NCI-H2227 (cell line): ENCODE measurements around the gene PSMC3IP.
"Not testable (repeated sequence)": the region's sequence is repeated elsewhere in the genome, so short reads cannot be mapped to it uniquely, and the experiment has no call there.

Source experiments
- DNase-seq: peaks from one replicate; lab custom pipeline; 2025; ENCODE audit not compliant: unreplicated experiment; lab: John Stamatoyannopoulos, UW

The PSMC3IP gene, protein sequence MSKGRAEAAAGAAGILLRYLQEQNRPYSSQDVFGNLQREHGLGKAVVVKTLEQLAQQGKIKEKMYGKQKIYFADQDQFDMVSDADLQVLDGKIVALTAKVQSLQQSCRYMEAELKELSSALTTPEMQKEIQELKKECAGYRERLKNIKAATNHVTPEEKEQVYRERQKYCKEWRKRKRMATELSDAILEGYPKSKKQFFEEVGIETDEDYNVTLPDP

DNA sequence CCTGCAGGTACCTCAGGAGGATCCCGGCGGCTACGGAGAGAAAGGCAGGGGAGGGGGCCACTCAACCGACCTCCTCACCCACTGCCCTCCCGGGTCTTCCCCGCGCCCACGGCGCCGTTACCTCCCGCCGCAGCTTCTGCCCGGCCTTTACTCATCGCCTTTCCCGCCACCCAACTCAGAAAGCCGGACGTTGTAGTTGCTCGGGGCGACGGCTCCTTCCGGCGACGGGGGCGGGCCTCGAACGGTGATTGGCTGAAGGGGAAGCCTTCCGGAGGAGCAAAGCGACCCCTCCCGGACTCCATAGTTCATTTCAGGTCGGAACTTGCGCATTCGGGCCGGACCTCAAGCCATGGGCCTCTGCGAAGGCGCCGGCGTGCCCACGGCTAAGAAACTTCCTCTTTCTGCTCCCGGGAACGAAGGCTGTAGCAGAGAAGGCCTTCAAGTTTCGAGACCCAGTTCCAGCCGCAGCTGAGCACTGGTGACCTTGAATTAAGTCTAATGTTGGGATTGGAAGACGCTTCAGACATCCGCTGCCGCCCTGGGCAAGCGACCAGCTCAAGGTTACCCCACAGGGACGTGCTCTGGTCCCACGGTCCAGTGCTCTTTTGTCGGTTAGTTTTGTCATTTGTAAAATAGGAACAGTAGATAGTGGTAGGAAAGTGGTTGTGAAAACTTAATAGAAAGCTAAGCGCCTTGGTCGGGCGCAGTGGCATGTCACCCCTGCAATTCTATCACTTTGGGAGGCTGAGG lies at the start of gene PSMC3IP:
Gene PSMC3IP, minus strand, starts transcription at position 198 of the 750 bp plus-strand sequence. Its CDS starts 43 bp downstream, at position 155.
- peak; percentile 96 for DNase-seq

DNA sequence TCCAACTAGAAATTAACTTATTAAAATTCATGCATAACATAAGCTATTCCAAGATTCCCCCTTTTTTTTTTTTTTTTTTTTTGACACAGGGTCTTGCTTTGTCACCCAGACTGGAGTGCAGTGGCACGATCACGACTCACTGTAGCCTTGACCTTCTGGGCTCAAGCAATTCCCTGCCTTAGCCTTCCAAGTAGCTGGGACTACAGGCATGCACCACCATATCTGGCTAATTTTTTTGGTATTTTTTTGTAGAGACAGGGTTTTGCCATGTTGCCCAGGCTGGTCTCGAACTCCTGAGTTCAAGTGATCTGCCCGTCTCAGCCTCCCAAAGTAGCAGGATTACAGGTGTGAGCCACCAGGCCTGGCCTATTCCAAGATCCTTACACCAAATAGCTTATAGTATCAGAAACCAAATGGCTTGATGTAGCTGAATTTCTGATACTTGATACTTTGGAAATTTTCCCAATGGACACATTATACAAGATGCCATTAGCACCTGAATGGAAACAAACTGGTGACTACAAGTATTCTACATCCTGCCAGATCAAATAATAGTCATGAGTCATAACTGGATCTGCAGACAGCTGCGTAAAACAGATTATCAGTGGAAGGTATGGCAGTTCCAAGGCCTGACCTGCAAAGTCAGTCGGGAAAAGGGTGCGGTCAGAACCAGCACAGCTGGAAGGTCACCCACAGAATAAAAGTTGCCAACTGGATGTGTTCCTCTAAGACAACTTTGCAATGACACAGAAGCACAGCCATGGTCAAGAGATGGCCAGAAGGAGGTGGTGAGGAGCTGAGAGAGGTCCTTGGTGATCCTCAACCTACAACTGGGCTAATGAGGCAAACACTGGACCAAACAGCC lies 46.4 kb upstream of the PSMC3IP start:
- DNase-seq, result no peak

DNA sequence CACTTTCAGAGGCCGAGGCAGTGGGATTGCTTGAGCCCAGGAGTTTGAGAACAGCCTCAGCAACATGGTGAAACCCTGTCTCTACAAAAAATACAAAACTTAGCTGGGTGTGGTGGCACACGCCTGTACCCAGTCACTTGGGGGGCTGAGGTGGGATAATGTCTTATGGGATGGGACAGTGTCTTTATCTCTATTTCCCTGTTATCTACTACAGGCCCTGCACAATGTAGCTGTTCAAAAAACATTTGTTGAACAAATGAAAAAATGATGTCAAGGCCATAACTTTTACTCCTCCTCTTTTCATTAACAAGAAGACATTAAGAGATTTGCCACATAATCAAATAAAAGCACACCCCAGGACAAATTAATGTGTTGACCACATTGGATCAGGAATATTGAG lies 45.7 kb upstream of the PSMC3IP start:
- no peak for DNase-seq

DNA sequence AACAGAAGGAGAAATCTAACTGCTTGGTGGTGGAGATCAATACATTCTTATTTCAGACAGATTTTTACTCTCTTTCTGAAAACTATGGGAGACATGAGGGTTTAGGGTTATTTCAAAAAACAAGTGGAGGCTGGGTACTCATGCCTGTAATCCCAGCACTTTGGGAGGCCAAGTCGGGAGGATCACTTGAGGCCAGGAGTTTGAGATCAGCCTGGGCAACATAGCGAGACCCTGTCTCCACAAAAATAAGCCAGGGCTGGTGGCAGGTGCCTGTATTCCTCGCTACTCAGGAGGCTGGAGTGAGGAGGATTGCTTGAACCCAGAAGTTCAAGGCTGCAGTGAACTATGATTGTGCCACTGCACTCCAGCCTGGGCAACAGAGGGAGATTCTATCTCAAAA lies 44.5 kb upstream of the PSMC3IP start:
- not testable (repeated sequence) for DNase-seq

DNA sequence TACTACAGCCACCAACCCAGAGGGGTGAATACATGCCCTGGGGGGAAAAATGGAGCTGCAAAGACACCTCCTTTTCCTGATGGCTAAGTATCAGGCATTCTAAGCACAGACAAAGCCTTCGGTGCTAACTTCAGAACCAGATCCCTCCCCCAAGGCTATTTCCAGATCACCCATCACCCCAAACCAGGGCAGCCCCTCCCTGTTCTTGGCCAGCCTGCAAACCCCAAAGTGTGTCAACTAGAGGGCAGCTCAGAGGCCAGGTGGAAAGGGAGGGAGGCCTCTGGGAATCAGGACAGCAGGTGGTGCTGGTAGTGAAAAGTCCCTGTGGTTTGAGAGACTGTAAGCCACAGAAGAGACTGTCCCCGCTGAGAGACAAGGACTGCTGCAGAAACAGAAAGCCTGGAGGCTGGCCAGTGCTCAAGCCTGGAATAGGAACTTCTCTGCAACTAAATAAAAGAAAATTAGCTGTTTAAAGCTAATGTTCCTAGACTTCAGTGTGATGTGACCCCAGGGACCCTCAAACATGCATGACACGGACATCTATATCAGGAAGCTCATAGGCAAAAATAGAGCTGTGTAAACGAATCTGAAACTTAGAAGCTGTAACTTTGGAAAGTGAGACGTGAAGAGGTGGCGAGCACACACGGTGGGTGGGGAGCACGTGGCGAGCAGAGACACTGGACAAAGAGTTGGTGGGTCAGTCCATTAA lies 41.1 kb upstream of the PSMC3IP start:
- DNase-seq, result no peak

DNA sequence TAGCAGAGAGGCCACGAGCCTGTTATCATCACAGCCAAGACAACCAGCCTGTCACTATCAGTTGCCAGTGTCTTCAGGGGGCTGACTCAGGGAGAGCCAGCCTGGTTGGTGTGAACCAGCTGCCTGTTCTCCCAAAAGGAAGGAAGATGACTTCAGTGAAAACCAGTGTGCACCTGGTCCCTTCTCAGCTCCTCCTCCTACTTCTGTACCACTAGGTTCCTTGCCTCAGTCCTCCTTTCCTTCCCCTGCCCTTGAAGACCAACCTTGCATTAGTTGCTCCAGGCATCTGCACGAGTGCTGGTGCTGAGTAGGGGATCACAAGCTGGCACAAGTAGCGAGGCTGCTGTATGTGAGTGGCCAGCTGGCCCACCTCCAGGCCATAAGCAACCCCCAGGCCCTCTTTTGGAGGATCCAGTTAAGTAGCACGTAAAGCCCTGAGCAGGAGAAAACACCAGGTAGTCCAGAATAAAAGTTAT lies 40.5 kb upstream of the PSMC3IP start:
- DNase-seq, result no peak

DNA sequence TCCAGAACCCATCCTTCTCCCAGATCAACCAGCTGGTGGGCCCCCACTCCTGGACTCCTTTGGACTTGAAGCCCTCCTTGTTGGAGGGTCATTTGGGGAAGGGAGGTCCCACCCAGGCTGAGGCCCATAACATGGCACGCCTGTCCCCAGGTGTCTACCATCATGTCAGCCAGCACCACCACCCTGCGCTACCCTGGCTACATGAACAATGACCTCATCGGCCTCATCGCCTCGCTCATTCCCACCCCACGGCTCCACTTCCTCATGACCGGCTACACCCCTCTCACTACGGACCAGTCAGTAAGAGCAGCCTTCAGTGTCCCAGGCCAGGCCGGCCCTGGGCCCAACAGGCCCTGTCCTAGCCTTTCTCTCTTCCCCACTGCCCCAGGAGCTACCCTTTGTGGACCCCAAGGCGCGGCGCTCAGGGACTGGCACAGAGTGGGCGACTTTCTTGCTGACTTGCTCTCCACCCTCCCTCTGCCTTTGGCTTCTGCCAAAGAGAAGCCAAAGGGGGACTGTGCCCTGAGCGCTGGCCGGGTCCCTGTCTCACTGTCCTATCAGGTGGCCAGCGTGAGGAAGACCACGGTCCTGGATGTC lies 36.3 kb upstream of the PSMC3IP start:
- no peak for DNase-seq

DNA sequence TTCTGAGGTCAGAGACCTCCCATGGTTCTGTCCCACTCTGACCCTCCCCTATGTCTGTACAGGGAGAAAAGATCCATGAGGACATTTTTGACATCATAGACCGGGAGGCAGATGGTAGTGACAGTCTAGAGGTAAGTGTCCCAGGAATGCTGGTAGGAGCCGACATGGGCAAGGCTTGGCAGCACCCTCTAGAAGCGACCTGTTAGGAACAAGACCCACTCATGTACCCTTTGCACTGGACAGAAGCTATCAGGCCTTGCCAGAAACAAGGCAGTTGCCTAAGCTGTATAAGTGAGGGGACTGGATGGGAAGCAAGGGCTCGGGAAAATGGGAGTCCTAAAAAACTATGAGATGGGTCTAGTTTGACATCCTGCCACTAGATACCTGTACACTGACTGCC lies 34.5 kb upstream of the PSMC3IP start:
- no peak for DNase-seq

DNA sequence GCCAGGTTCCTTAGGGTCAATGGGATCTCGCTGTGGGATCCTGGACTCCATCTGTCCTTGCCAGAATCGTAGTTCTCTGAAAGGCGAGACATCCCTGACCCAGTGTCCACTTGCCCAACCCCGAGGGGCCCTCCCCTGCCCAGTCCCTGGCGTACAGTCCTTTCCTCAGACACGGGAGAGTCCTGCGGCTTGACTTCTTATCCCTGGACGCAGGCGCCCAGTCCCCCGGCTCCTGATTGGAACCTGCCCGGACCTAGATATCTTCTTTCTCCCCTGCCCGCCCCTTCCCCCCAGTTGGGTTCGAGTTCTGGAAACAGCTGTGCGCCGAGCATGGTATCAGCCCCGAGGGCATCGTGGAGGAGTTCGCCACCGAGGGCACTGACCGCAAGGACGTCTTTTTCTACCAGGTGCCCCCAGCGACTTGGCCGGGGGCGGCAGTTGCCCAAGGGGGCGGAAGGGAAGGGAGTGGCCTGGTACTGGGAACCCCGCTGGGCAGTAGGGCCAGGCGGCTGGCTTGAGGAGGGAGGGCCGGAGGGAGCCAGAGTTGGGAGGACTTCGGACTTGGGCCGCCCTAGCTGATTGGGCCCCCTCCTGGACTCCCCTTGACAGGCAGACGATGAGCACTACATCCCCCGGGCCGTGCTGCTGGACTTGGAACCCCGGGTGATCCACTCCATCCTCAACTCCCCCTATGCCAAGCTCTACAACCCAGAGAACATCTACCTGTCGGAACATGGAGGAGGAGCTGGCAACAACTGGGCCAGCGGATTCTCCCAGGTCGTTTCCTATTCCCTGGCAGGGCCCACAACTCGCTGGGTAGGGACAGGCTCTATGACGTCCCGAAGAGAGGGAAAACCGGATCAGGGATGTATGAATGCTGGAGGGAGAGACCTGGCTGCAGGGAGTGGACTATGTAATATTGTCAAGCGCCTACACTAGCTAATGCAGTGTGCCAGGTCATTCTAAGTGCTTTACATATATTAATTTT lies 32.6 kb upstream of the PSMC3IP start:
- DNase-seq, result peak; percentile 53

DNA sequence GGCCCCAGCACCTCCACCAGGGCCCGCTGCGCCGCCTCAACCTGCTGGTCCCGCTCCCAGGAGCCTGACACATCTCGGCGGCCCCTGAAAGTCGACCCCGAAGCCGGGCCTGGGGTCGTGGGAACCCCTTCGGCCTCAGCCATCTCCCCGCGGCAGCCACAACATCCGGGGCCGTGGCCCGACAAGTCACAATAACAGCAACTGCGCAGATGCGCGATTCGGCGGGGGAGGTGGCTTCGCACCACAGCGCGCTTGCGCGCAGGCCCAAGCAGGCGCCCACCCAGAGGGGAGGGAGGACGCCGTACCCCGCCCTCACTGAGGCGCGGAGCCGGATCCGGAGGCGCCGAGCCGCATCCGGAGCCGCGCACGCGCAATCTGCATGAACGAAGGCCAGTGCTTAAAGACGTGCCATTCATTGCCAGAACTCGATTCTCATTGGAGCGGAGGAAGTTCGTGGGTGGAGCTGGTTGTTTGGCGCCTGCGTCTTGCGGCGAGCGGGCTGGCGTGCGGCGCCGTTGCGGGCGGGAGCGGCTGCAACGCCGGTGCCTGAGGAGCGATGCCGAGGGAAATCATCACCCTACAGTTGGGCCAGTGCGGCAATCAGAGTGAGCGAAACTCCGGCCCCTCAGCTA lies 31.8 kb upstream of the PSMC3IP start, which contains the start of the genes RETREG3 and TUBG1:
Gene RETREG3, minus strand, starts transcription at position 193 of the 632 bp plus-strand sequence. Its CDS starts 50 bp downstream, at position 143.
Gene TUBG1, plus strand, starts transcription at position 502 of the 632 bp plus-strand sequence. Its CDS starts 55 bp downstream, at position 557.
- peak; percentile 100 for DNase-seq

DNA sequence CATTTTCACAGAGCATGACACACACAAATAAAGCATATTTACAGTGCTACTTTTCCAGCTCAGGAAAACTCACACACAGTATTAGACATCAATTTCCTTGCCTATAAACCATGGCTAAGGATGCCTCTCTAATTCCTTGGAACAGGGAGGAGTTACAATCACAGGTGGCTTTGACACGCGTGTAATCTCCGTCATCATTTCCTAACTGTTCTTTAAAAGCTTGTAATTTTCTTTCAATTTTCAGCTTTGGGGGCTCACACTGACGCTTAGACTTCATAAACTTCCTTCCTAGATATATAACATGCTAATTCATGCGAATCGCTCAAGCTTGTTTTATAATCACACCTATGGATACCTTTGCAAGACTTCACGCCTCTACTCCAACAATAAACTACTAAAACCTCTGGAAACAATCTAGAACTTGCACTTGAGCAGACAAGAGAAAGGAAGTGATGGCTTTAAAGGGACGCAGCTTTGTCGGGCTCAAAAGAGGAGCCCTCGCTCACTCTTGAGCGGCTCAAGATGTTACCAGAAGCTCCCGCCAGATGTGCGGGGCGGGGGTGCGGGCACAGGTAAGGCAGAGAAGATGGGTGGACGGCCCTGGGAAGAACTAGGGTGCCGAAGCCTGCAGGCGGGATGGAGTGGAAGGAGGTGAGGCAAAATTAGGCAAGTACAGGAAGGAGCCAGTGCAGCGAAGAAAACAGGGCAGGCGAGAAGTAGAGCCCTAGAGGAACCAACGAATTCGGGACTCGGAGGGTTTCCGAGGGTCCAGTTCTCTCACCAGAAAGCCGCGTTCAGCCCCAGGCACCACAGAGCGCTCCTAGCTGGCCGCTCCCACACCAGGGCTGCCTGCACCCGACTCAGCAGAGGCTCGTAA lies 31.0 kb upstream of the PSMC3IP start:
- DNase-seq, result peak; percentile 35

DNA sequence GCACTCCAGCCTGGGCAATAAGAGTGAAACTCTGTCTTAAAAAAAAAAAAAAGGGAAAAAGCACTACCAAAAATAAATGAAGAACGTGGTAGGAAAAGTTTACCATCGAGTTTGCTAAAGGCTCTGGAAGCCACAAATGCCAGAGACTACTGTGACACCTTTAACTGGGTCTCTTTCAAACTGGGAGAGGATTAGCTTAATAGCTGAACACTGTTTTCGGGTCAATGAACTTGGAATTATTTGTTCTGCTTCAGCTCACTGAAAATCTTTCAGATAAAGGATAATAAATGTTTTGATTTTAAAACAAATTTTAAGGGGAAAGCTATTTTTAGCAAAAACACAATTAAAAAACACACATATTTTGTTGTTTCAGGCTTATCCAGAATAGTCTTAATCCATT lies 30.2 kb upstream of the PSMC3IP start:
- DNase-seq, result no peak

DNA sequence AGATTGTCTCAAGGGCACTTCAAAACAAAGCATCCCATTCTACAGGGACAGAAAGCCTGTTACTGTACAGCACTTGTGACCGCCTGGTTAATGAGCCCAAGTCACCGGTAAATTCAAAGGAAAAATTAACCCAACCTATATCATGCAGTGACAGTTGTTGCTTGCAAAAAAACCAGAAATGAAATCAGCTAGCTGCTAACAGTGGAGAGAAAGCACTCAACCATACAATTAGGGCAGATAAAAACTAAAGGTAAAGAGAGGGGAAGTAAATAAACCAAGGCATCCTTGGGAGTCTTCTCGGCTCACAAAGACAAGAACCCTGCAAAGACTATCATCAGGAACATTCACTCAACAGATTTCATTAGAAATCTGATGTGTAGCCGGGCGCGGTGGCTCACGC lies 25.8 kb upstream of the PSMC3IP start:
- peak; percentile 58 for DNase-seq

DNA sequence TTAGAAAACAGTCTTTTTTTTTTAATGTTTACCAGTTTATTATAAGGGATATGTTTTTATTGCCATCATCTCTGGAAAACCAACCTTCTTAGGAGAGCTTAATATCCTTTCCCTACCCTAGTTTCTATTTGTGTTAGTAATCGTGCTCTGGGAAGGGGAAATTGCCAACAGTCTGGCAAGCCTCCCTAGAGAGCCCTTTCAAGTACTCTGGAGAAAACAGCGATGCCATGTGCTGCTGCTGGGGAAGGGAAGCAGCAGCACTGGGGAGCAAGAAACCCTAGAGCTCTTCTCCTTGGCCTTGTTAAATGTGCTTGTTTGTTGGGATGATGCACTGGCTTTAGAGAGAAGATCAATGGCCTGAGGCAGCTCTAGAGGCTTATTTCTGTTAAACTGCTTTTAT lies 21.4 kb upstream of the PSMC3IP start:
- peak; percentile 19 for DNase-seq

DNA sequence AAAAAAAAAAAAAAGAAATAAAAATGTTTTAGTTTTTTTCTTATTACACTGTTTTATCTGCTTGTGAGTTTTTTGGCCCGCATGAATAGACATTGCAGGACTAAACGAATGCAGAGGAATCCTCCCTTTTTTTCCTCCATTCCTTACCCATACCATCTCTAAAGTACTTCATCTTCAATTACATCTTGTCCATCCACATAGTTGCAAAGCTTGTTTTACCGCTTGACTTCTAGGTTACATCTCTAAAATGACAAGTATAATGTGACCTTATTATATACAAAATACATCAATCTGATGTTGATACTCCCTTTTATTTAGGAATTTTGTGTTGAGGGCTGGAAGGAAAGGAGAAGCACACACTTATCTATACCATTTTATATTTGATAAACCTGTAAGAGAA lies 18.9 kb upstream of the PSMC3IP start:
- no peak for DNase-seq

DNA sequence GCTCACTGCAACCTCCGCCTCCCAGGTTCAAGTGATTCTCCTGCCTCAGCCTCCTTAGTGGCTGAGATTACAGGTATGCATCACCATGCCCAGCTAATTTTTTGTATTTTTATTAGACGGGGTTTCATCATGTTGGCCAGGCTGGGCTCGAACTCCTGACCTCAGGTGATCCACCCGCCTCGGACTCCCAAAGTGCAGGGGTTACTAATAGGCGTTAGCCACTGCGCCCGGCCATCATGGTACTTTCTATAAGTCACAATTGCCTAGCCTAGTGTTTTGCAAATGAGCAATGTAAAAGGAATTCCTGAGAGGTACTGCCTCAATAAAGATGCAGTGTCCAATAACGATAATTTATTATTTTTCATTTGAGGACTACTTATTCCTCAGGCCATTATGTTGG lies 13.9 kb upstream of the PSMC3IP start:
- DNase-seq, result no peak

DNA sequence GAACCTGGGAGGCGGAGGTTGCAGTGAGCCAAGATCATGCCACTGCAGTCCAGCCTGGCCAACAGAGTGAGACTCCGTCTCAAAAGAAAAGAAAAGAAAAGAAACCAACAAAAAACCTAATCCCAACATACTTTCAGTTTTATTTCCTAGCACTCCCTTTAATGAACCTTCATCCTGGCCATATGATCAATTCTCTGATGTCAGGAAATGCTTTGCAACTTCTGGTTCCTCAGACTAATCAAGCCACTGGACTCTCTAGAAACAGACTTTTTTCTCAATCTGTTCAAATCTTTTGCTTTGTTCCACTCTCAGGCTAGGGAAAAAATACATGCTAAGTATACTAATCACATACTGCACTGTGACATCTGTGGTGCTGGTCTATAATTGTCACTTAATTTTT lies 13.4 kb upstream of the PSMC3IP start:
- DNase-seq, result no peak
